ENCODE results near the gene FOXL1.
A peak's percentile ranks its signal among the peaks of the same experiment; 100 is the strongest.

FOXL1 gene

GRCh38 chr16:86549076-86549892 is 29.1 kb upstream of the FOXL1 start:
- no peak for DNase-seq

GRCh38 chr16:86549893-86550190 is 28.5 kb upstream of the FOXL1 start:
- DNase-seq, result no peak

- DNase-seq, result no peak
Observed at GRCh38 chr16:86550281-86550680, 28.1 kb upstream of the FOXL1 start.

- DNase-seq, result no peak
Observed at GRCh38 chr16:86553356-86553755, 25.0 kb upstream of the FOXL1 start.

- DNase-seq, result no peak
Observed at GRCh38 chr16:86554599-86554916, 23.8 kb upstream of the FOXL1 start.

- peak; percentile 61 for DNase-seq
Observed at GRCh38 chr16:86554917-86555703, 23.2 kb upstream of the FOXL1 start, which contains the start of gene MTHFSD. TSS of gene MTHFSD (minus strand) at chr16:86555235. CDS start at chr16:86555184, 51 bp downstream.

GRCh38 chr16:86555704-86556075 is 22.7 kb upstream of the FOXL1 start:
- no peak for DNase-seq

- no peak for DNase-seq
Observed at GRCh38 chr16:86556576-86556975, 21.8 kb upstream of the FOXL1 start.

- no peak for DNase-seq
Observed at GRCh38 chr16:86557587-86557986, 20.8 kb upstream of the FOXL1 start.

GRCh38 chr16:86558355-86559193 is 19.8 kb upstream of the FOXL1 start:
- DNase-seq, result no peak

- no peak for DNase-seq
Observed at GRCh38 chr16:86559802-86560305, 18.5 kb upstream of the FOXL1 start.

GRCh38 chr16:86562356-86562755 is 16.0 kb upstream of the FOXL1 start:
- no peak for DNase-seq

GRCh38 chr16:86563469-86564345 is 14.6 kb upstream of the FOXL1 start:
- peak; percentile 13 for DNase-seq

GRCh38 chr16:86565181-86565631 is 13.1 kb upstream of the FOXL1 start:
- DNase-seq, result no peak

GRCh38 chr16:86565644-86566511 is 12.5 kb upstream of the FOXL1 start:
- no peak for DNase-seq

GRCh38 chr16:86566601-86566965 is 11.8 kb upstream of the FOXL1 start, which contains the start of gene FOXC2:
TSS of gene FOXC2 (plus strand) at chr16:86566829. CDS start at chr16:86567336, 507 bp downstream.
- DNase-seq, result no peak

GRCh38 chr16:86566966-86567700 is 11.2 kb upstream of the FOXL1 start:
- DNase-seq, result no peak

- no peak for DNase-seq
Observed at GRCh38 chr16:86567701-86568581, 10.4 kb upstream of the FOXL1 start.
